ENCODE measurements around the gene KDM4F. TPM values are rescaled to one million over a fixed set of nuclear protein-coding genes. Genes with fewer than 3 reads are reported as not detected.

The KDM4F gene
- total RNA-seq, 1 experiment from 2014 or later: not detected

- Mint-ChIP-seq H3K27me3 (ENCODE audit: unreplicated experiment) (no peaks in the 10 kb centered on the region), H3K4me1 (ENCODE audit: low read depth, unreplicated experiment) (peaks cover 24% of the 10 kb centered on the region), H3K36me3 (ENCODE audit: insufficient read depth, unreplicated experiment) (no peaks in the 10 kb centered on the region), H3K4me3 (ENCODE audit: low read depth, unreplicated experiment) (peak overlapping the region; percentile 15), H3K9me3 (ENCODE audit: low read depth, unreplicated experiment) (no peaks in the 10 kb centered on the region), H3K27ac (ENCODE audit: unreplicated experiment) (peak overlapping the region; percentile 51)
- CTCF ChIA-PET: interaction anchor here (0.6 to 1.3 kb wide), 7 partner anchors 10 to 75 kb away, joined by 3 to 9 read pairs (median 3); partner anchors contain the start of genes ENDOD1 and SRSF8
- intact Hi-C loops (cut with micrococcal nuclease; ENCODE audit: unreplicated experiment): loop anchor here (10.0 kb wide), 1 partner anchor 1348 kb away; no protein-coding TSS in a partner anchor
- no peak for TF ChIP-seq CTCF (IDR thresholded peaks at IDR 0.05; ENCODE audit: unreplicated experiment)
- peak; percentile 26 for DNase-seq
- no TSS peak for BruUV-seq (replicated peaks)
Measured at GRCh38 chr11:95076416-95076815, 27.2 kb downstream of the KDM4F start.

DNA sequence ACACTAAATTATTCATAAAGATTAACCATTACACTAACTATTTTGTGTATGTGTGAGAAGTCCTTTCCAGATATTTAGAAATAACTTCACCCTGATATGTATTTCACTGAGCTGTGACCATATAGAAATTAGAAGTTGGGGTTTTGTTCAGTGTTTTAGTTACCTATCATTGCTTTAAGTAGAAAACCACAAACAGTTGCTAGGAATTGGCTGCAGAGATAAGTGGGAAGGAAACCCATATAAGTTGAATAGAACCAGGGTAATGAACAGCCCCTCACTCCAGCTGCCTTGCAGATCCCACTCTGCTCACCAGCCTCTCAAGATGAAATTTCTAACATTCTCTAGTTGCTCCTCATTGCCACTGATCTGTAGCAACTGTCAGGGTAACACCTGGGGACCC lies 27.8 kb downstream of the KDM4F start:
- no TSS peak for BruUV-seq (replicated peaks)
- peaks cover 24% of the 10 kb centered on the region for H3K4me1 Mint-ChIP-seq (ENCODE audit: low read depth, unreplicated experiment)
- CTCF ChIA-PET: interaction anchor here (0.6 to 1.3 kb wide), 5 partner anchors 9 to 75 kb away, joined by 3 to 9 read pairs (median 3); partner anchors contain the start of genes ENDOD1 and SRSF8
- H3K36me3 Mint-ChIP-seq (ENCODE audit: insufficient read depth, unreplicated experiment): no peaks in the 10 kb centered on the region
- no peak overlapping the region for H3K4me3 Mint-ChIP-seq (ENCODE audit: low read depth, unreplicated experiment)
- intact Hi-C loops (cut with micrococcal nuclease; ENCODE audit: unreplicated experiment): loop anchor here (10.0 kb wide), 1 partner anchor 1348 kb away; no protein-coding TSS in a partner anchor
- TF ChIP-seq CTCF (IDR thresholded peaks at IDR 0.05; ENCODE audit: unreplicated experiment): no peak
- no peaks in the 10 kb centered on the region for H3K9me3 Mint-ChIP-seq (ENCODE audit: low read depth, unreplicated experiment)
- no peak for DNase-seq
- peak overlapping the region; percentile 51 for H3K27ac Mint-ChIP-seq (ENCODE audit: unreplicated experiment)
- no peaks in the 10 kb centered on the region for H3K27me3 Mint-ChIP-seq (ENCODE audit: unreplicated experiment)

DNA sequence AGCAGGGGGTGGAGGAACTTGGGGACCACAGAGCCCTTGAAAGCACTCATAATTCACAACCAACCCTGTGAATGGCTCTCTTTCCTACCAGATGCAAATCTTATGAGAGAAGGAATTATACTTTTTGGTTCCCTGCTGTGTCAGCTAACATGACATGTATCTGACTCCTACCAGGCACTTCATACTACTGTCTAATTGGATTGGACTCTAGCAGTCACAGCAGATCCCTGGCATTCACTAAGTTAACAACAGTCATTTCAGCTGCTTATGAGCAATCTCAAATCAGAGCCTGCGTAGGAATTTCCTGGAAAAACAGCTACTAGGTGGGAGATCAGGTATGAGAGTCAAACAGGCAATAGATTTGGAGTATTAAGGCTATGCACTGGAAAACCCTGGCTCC lies 29.3 kb downstream of the KDM4F start:
- intact Hi-C loops (cut with micrococcal nuclease; ENCODE audit: unreplicated experiment): loop anchor here (10.0 kb wide), 1 partner anchor 1346 kb away; no protein-coding TSS in a partner anchor
- CTCF ChIA-PET: interaction anchor here (1.4 kb wide), 1 partner anchor 30 kb away, joined by 3 read pairs; no protein-coding TSS in a partner anchor
- BruUV-seq (replicated peaks): no TSS peak
- Mint-ChIP-seq H3K4me3 (ENCODE audit: low read depth, unreplicated experiment) (no peak overlapping the region), H3K36me3 (ENCODE audit: insufficient read depth, unreplicated experiment) (no peaks in the 10 kb centered on the region), H3K27me3 (ENCODE audit: unreplicated experiment) (no peaks in the 10 kb centered on the region), H3K4me1 (ENCODE audit: low read depth, unreplicated experiment) (peaks cover 22% of the 10 kb centered on the region), H3K27ac (ENCODE audit: unreplicated experiment) (no peak overlapping the region), H3K9me3 (ENCODE audit: low read depth, unreplicated experiment) (no peaks in the 10 kb centered on the region)
- TF ChIP-seq CTCF (IDR thresholded peaks at IDR 0.05; ENCODE audit: unreplicated experiment): no peak
- no peak for DNase-seq

GRCh38 chr11:95081010-95081409 lies 31.8 kb downstream of the KDM4F start:
- H3K36me3 Mint-ChIP-seq (ENCODE audit: insufficient read depth, unreplicated experiment): no peaks in the 10 kb centered on the region
- no peaks in the 10 kb centered on the region for H3K27me3 Mint-ChIP-seq (ENCODE audit: unreplicated experiment)
- no peak overlapping the region for H3K4me3 Mint-ChIP-seq (ENCODE audit: low read depth, unreplicated experiment)
- no TSS peak for BruUV-seq (replicated peaks)
- CTCF ChIA-PET: interaction anchor here (0.6 to 1.3 kb wide), 2 partner anchors 13 to 491 kb away, joined by 3 to 4 read pairs; no protein-coding TSS in a partner anchor
- peaks cover 26% of the 10 kb centered on the region for H3K4me1 Mint-ChIP-seq (ENCODE audit: low read depth, unreplicated experiment)
- no peaks in the 10 kb centered on the region for H3K9me3 Mint-ChIP-seq (ENCODE audit: low read depth, unreplicated experiment)
- no peak for TF ChIP-seq CTCF (IDR thresholded peaks at IDR 0.05; ENCODE audit: unreplicated experiment)
- no peak overlapping the region for H3K27ac Mint-ChIP-seq (ENCODE audit: unreplicated experiment)
- DNase-seq: no peak
- intact Hi-C loops (cut with micrococcal nuclease; ENCODE audit: unreplicated experiment): no loop called here

All from Calu3 (cell line).